Measurements from ENCODE around the gene SLC30A5. TPM values are rescaled to one million over a fixed set of nuclear protein-coding genes. Genes with fewer than 3 reads are reported as not detected.

Gene SLC30A5
- total and polyA plus RNA-seq, 9 of the 15 experiments (the other 6 are each of a cell fraction or from before 2014, with no cell fraction given): 22.9 to 86.8 (median 62.5) TPM

DNA sequence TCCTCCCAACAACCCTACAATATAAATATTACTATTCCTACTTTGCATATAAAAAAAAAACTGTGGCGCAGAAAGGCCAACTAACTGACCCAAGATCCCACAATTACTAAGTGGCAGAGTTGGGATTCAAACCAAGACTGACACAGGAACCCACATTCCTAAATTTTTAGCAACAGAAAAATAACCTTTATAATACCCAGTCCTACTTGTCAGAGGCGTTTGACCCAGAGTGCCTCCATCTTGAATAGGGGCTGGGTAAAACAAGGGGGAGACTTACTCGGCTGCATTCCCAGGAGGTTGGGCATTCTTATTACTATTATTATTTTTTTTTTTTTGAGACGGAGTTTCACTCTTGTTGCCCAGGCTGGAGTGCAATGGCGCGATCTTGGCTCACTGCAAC lies 2.0 kb upstream of the SLC30A5 start (continued):
- TF ChIP-seq BRCA1 (IDR thresholded peaks at IDR 0.05) (no peak), BRCA1 (CRISPR knock-in tag; IDR thresholded peaks at IDR 0.05) (no peak), STAT5B (CRISPR knock-in tag; IDR thresholded peaks at IDR 0.05) (no peak), CGGBP1 (CRISPR knock-in tag; IDR thresholded peaks at IDR 0.05) (no peak), KAT2B (IDR thresholded peaks at IDR 0.05; ENCODE audit: low read depth, low read length) (no peak), E2F4 (CRISPR knock-in tag; IDR thresholded peaks at IDR 0.05; ENCODE audit: low read depth) (no peak), ZNF717 (CRISPR knock-in tag; IDR thresholded peaks at IDR 0.05) (no peak), BACH1 (tag; IDR thresholded peaks at IDR 0.05) (no peak), IFI16 (CRISPR knock-in tag; IDR thresholded peaks at IDR 0.05) (0 out of 2 replicates have a peak, but pooled peaks have one; percentile 14), KLF13 (tag; IDR thresholded peaks at IDR 0.05; ENCODE audit: borderline replicate concordance, low read depth) (no peak), MTA1 (IDR thresholded peaks at IDR 0.05; ENCODE audit: borderline replicate concordance) (no peak), ERF (CRISPR knock-in tag; IDR thresholded peaks at IDR 0.05) (no peak), SREBF2 (CRISPR knock-in tag; IDR thresholded peaks at IDR 0.05) (no peak), GATAD2A (IDR thresholded peaks at IDR 0.05) (no peak), PTBP1 (IDR thresholded peaks at IDR 0.05; ENCODE audit: low read depth, low read length) (no peak), KDM2B (CRISPR knock-in tag; IDR thresholded peaks at IDR 0.05) (no peak), ZNF41 (CRISPR knock-in tag; conservative IDR thresholded peaks at IDR 0.05) (peak; percentile 74), TAF15 (IDR thresholded peaks at IDR 0.05; ENCODE audit: low read depth, low read length) (no peak), DPF2 (IDR thresholded peaks at IDR 0.05) (no peak), SETDB1 (IDR thresholded peaks at IDR 0.05; ENCODE audit: low read length) (no peak), ZNF217 (CRISPR knock-in tag; IDR thresholded peaks at IDR 0.05) (no peak), HNRNPLL (IDR thresholded peaks at IDR 0.05; ENCODE audit: low read depth, low read length, poor library complexity, severe bottlenecking) (no peak), ZNF589 (CRISPR knock-in tag; IDR thresholded peaks at IDR 0.05; ENCODE audit: low read depth) (no peak), MCM2 (IDR thresholded peaks at IDR 0.05; ENCODE audit: low read depth) (no peak)
- TF ChIP-seq, protein P1, sequence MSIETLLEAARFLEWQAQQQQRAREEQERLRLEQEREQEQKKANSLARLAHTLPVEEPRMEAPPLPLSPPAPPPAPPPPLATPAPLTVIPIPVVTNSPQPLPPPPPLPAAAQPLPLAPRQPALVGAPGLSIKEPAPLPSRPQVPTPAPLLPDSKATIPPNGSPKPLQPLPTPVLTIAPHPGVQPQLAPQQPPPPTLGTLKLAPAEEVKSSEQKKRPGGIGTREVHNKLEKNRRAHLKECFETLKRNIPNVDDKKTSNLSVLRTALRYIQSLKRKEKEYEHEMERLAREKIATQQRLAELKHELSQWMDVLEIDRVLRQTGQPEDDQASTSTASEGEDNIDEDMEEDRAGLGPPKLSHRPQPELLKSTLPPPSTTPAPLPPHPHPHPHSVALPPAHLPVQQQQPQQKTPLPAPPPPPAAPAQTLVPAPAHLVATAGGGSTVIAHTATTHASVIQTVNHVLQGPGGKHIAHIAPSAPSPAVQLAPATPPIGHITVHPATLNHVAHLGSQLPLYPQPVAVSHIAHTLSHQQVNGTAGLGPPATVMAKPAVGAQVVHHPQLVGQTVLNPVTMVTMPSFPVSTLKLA (conservative IDR thresholded peaks at IDR 0.05): no peak
- TF ChIP-seq, protein P2, sequence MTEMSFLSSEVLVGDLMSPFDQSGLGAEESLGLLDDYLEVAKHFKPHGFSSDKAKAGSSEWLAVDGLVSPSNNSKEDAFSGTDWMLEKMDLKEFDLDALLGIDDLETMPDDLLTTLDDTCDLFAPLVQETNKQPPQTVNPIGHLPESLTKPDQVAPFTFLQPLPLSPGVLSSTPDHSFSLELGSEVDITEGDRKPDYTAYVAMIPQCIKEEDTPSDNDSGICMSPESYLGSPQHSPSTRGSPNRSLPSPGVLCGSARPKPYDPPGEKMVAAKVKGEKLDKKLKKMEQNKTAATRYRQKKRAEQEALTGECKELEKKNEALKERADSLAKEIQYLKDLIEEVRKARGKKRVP (CRISPR knock-in tag; IDR thresholded peaks at IDR 0.05): 0 out of 2 replicates have a peak, but pooled peaks have one; percentile 61
- TF ChIP-seq, protein P3, sequence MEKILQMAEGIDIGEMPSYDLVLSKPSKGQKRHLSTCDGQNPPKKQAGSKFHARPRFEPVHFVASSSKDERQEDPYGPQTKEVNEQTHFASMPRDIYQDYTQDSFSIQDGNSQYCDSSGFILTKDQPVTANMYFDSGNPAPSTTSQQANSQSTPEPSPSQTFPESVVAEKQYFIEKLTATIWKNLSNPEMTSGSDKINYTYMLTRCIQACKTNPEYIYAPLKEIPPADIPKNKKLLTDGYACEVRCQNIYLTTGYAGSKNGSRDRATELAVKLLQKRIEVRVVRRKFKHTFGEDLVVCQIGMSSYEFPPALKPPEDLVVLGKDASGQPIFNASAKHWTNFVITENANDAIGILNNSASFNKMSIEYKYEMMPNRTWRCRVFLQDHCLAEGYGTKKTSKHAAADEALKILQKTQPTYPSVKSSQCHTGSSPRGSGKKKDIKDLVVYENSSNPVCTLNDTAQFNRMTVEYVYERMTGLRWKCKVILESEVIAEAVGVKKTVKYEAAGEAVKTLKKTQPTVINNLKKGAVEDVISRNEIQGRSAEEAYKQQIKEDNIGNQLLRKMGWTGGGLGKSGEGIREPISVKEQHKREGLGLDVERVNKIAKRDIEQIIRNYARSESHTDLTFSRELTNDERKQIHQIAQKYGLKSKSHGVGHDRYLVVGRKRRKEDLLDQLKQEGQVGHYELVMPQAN (IDR thresholded peaks at IDR 0.05; ENCODE audit: borderline replicate concordance): no peak
